Hepatocyte (in vitro differentiated cells): Measurements from ENCODE around the gene ARID3A.

Experiments used
- EZH2 ChIP-seq: fragments of 200-600 bp; sonication (generic); IDR thresholded peaks from 2 replicates; pipeline ENCODE4 v1.6.1; 2016; ENCODE audit warnings: antibody characterized with exemption, mild to moderate bottlenecking, borderline replicate concordance
- EZH2phosphoT487 ChIP-seq: fragments of 200-600 bp; sonication (generic); IDR thresholded peaks from one replicate; pipeline ENCODE4 v1.6.1; 2018; ENCODE audit warnings: antibody characterized with exemption, mild to moderate bottlenecking, low read depth, moderate library complexity; ENCODE audit not compliant: unreplicated experiment, severe bottlenecking
- TF ChIP-seq, protein P1 (sequence below): fragments of 200-600 bp; sonication (generic); IDR thresholded peaks from 2 replicates; pipeline ENCODE4 v1.5.1; 2016; ENCODE audit warnings: antibody characterized with exemption, mild to moderate bottlenecking; ENCODE audit not compliant: poor library complexity

DNA sequence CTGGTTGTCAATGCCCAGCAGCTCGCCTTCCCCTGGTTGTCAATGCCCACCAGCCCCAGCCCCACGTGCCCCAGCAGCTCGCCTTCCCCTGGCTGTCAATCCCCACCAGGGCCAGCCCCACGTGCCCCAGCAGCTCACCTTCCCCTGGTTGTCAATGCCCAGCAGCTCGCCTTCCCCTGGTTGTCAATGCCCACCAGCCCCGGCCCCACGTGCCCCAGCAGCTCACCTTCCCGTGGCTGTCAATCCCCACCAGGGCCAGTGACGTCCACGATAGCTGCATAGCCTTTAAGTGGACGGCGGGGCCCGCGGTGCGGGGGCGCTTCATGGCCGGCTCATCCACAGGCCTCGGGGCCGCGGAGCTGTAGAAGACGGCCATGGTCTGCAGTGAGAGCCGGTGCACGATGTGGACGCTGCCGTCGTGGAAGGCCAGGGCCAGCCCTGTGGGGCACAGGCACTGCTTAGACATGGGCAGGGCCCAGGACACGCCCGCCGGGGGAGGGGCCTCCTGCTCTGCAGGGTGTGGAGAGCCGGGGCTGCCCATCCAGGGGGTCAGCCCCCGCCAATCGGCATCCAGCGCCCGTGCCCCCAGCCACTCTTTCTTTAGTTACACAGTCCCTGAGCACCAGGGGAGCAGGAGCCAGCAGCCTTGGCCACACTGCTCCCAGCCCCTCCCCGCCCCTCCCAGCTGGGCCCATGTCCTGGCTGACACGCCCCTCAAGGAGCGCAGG lies 46.0 kb upstream of the ARID3A start:
- TF ChIP-seq, protein P1, sequence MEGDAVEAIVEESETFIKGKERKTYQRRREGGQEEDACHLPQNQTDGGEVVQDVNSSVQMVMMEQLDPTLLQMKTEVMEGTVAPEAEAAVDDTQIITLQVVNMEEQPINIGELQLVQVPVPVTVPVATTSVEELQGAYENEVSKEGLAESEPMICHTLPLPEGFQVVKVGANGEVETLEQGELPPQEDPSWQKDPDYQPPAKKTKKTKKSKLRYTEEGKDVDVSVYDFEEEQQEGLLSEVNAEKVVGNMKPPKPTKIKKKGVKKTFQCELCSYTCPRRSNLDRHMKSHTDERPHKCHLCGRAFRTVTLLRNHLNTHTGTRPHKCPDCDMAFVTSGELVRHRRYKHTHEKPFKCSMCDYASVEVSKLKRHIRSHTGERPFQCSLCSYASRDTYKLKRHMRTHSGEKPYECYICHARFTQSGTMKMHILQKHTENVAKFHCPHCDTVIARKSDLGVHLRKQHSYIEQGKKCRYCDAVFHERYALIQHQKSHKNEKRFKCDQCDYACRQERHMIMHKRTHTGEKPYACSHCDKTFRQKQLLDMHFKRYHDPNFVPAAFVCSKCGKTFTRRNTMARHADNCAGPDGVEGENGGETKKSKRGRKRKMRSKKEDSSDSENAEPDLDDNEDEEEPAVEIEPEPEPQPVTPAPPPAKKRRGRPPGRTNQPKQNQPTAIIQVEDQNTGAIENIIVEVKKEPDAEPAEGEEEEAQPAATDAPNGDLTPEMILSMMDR, result no peak
- no peak for TF ChIP-seq EZH2
- TF ChIP-seq EZH2phosphoT487, result no peak
